Keratinocyte (primary cell): Measurements from ENCODE around the gene AKIP1. TPM values are rescaled to one million over a fixed set of nuclear protein-coding genes. Genes with fewer than 3 reads are reported as not detected.

Source experiments
- DNase-seq: peaks from one replicate; pipeline ENCODE4 v3.0.0-alpha.2; 2011; ENCODE audit warnings: low read depth, missing footprints, low spot score
- FAIRE-seq: peaks from 2 replicates; lab custom pipeline; 2011; peaks lifted over from hg19 to GRCh38; lab: Jason Lieb, UNC
- H2AFZ ChIP-seq: 2 replicates; pipeline ENCODE4 v1.6.0; 2012; ENCODE audit warnings: low read length, control low read depth, inconsistent platforms; ENCODE audit not compliant: control insufficient read depth
- H3K27ac ChIP-seq: 2 replicates; pipeline ENCODE4 v1.5.1; 2011; ENCODE audit warnings: low read length; ENCODE audit not compliant: control insufficient read depth, insufficient read depth
- H3K27me3 ChIP-seq: 3 replicates; pipeline ENCODE4 v1.6.0; 2011; ENCODE audit warnings: low read length; ENCODE audit not compliant: control insufficient read depth, insufficient read depth; ENCODE audit errors: extremely low read depth
- H3K36me3 ChIP-seq, 2 experiments: 2 replicates in 1 of 2; 3 replicates in 1 of 2; pipeline ENCODE4 v1.5.1; 2011; ENCODE audit warnings: low read length in 2 of 2, mild to moderate bottlenecking in 1 of 2; ENCODE audit not compliant: control insufficient read depth in 2 of 2, insufficient read depth in 2 of 2; ENCODE audit errors: extremely low read depth in 1 of 2
- H3K4me1 ChIP-seq: 3 replicates; pipeline ENCODE4 v1.5.1; 2011; ENCODE audit warnings: low read length; ENCODE audit not compliant: control insufficient read depth, insufficient read depth; ENCODE audit errors: extremely low read depth
- H3K4me2 ChIP-seq: 3 replicates; pipeline ENCODE4 v1.6.0; 2011; ENCODE audit warnings: low read depth, low read length; ENCODE audit not compliant: control insufficient read depth, insufficient read depth; ENCODE audit errors: extremely low read depth
- H3K4me3 ChIP-seq, 3 experiments: fragments of 200-600 bp in 1 of 3; sonication (generic) in 1 of 3; 2 replicates in 2 of 3; 3 replicates in 1 of 3; pipeline ENCODE4 v1.5.1; 2011 to 2016; ENCODE audit warnings: low read length in 3 of 3, mild to moderate bottlenecking in 3 of 3, control low read depth in 2 of 3, inconsistent platforms in 1 of 3, low read depth in 1 of 3, mixed read lengths in 1 of 3, mixed run types in 1 of 3, moderate library complexity in 1 of 3; ENCODE audit not compliant: control insufficient read depth in 2 of 3, insufficient read depth in 2 of 3; ENCODE audit errors: extremely low read depth in 1 of 3
- H3K79me2 ChIP-seq: 2 replicates; pipeline ENCODE4 v1.6.0; 2012; ENCODE audit warnings: low read length; ENCODE audit not compliant: control insufficient read depth, insufficient read depth
- H3K9ac ChIP-seq: 3 replicates; pipeline ENCODE4 v1.6.0; 2011; ENCODE audit warnings: low read length; ENCODE audit not compliant: control insufficient read depth, insufficient read depth; ENCODE audit errors: extremely low read depth
- H3K9me1 ChIP-seq: 3 replicates; pipeline ENCODE4 v1.6.0; 2011; ENCODE audit warnings: low read length; ENCODE audit not compliant: control insufficient read depth, insufficient read depth; ENCODE audit errors: extremely low read depth
- H3K9me3 ChIP-seq: 2 replicates; pipeline ENCODE4 v1.5.1; 2012; ENCODE audit warnings: low read depth, low read length; ENCODE audit not compliant: control insufficient read depth
- H4K20me1 ChIP-seq: 3 replicates; pipeline ENCODE4 v1.6.0; 2011; ENCODE audit warnings: low read length; ENCODE audit not compliant: control insufficient read depth, insufficient read depth; ENCODE audit errors: extremely low read depth
- EZH2 ChIP-seq: IDR thresholded peaks from one replicate; pipeline ENCODE4 v1.6.1; 2012; ENCODE audit warnings: inconsistent platforms, mild to moderate bottlenecking, low read length, moderate library complexity
- dilution Hi-C: fragments of 300-500 bp; cut with MboI; formaldehyde crosslinking; loops from one replicate; pipeline ENCODE4 v1.7.0; 2020; ENCODE audit warnings: low sequenced_read_pairs; ENCODE audit not compliant: extremely low pct_ligation_motif_present
- polyA plus RNA-seq, 5 experiments: library from polyadenylated mRNA; depleted of rRNA in 3 of 5; stranded (reverse) in 3 of 5; stranded (forward) in 1 of 5; unstranded in 1 of 5; fragments of >200 nt; gene quantifications; 1 replicate in 1 of 5; 2 replicates in 3 of 5; 3 replicates in 1 of 5; pipeline versions ENCODE4 v1.2.1 to v1.2.3, GENCODE V29; 2011 to 2012; ENCODE audit warnings: missing spikeins in 2 of 5, low read depth in 1 of 5, low replicate concordance in 1 of 5
- TF ChIP-seq, protein P1 (sequence below), 3 experiments: IDR thresholded peaks in 1 of 3; conservative IDR thresholded peaks in 1 of 3; optimal IDR thresholded peaks in 1 of 3; 2 replicates in 2 of 3; 3 replicates in 1 of 3; pipeline versions ENCODE3 to v1.5.1; 2011; ENCODE audit warnings: low read length in 3 of 3, mild to moderate bottlenecking in 3 of 3, moderate library complexity in 2 of 3, control low read depth in 1 of 3, inconsistent platforms in 1 of 3; ENCODE audit not compliant: insufficient read depth in 2 of 3; ENCODE audit errors: extremely low read depth in 1 of 3

Gene AKIP1
- polyA plus RNA-seq, 1 donor (not counting 4 experiments of a cell fraction or from before 2014, with no cell fraction given) = 46.4 TPM

DNA sequence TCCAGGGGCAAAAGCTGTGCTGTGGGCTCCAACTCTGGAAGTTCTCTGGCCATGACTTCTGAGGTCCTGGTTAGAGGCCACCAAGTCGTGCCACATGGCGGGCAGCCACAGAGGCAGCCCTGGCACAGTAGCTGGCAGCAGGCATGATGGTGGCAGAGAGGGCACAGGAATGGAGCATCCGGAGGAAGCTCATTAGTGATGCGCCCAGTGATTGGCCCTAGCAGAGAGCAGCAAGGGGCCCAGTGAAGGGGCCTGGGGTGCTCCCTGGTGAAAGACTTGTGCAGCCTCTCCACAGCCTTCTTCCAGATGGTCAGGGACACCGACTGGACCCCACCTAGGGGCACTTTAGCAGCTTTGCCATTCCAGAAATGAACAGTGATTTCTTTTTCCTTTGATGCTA, 14.7 kb downstream of the AKIP1 start:
- Histone ChIP-seq H4K20me1 (no peaks in the 10 kb centered on the region), H3K9ac (no peak overlapping the region), H3K4me2 (no peak overlapping the region), H3K27me3 (no peaks in the 10 kb centered on the region), H3K9me3 (no peaks in the 10 kb centered on the region), H3K4me3 (no peak overlapping the region), H3K36me3 (peaks cover 4 to 13% of the 10 kb centered on the region in 2 experiments), H3K79me2 (no peaks in the 10 kb centered on the region), H3K27ac (no peak overlapping the region), H2AFZ (no peak overlapping the region), H3K4me1 (peaks cover 10% of the 10 kb centered on the region), H3K9me1 (no peaks in the 10 kb centered on the region)
- no peak for TF ChIP-seq EZH2
- TF ChIP-seq, protein P1, sequence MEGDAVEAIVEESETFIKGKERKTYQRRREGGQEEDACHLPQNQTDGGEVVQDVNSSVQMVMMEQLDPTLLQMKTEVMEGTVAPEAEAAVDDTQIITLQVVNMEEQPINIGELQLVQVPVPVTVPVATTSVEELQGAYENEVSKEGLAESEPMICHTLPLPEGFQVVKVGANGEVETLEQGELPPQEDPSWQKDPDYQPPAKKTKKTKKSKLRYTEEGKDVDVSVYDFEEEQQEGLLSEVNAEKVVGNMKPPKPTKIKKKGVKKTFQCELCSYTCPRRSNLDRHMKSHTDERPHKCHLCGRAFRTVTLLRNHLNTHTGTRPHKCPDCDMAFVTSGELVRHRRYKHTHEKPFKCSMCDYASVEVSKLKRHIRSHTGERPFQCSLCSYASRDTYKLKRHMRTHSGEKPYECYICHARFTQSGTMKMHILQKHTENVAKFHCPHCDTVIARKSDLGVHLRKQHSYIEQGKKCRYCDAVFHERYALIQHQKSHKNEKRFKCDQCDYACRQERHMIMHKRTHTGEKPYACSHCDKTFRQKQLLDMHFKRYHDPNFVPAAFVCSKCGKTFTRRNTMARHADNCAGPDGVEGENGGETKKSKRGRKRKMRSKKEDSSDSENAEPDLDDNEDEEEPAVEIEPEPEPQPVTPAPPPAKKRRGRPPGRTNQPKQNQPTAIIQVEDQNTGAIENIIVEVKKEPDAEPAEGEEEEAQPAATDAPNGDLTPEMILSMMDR (optimal IDR thresholded peaks at IDR 0.05 in 1 of 3, IDR thresholded peaks at IDR 0.05 in 1 of 3, conservative IDR thresholded peaks at IDR 0.05 in 1 of 3; ENCODE audit: extremely low read depth in 1 of 3, insufficient read depth in 2 of 3, low read length in 3 of 3) = no peak
- FAIRE-seq = no peak
- DNase-seq = no peak
- dilution Hi-C loops = no loop called here

DNA sequence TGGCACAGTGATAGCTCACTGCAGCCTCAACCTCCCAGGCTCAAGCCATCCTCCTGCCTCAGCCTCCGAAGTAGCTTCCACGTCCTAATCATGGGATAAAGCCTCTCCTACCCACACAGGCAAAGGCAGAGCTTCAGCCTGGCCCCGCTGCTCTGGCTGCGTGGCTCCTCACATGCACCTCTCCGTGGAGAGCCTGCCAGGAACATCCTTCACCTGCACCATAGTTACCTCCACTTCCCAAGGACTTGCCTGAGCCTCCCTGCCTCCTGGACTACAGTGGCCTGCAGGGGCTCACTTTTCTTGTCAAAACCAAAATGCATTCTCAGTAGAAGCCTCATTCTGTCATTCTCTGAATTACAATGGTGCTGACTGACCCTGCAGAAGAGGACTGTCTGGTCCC, 15.2 kb downstream of the AKIP1 start:
- peaks cover 10% of the 10 kb centered on the region for H3K4me1 ChIP-seq
- TF ChIP-seq, protein P1 (optimal IDR thresholded peaks at IDR 0.05 in 1 of 3, IDR thresholded peaks at IDR 0.05 in 1 of 3, conservative IDR thresholded peaks at IDR 0.05 in 1 of 3; ENCODE audit: extremely low read depth in 1 of 3, insufficient read depth in 2 of 3, low read length in 3 of 3) = no peak
- TF ChIP-seq EZH2 = no peak
- H3K4me2 ChIP-seq = no peak overlapping the region
- H3K27me3 ChIP-seq = no peaks in the 10 kb centered on the region
- H3K27ac ChIP-seq = no peak overlapping the region
- dilution Hi-C loops = no loop called here
- H3K9me3 ChIP-seq = no peaks in the 10 kb centered on the region
- no peak for DNase-seq
- peaks cover 4 to 9% of the 10 kb centered on the region in 2 experiments for H3K36me3 ChIP-seq
- H4K20me1 ChIP-seq = no peaks in the 10 kb centered on the region
- no peak overlapping the region for H3K9ac ChIP-seq
- no peak overlapping the region for H3K4me3 ChIP-seq
- H3K9me1 ChIP-seq = no peaks in the 10 kb centered on the region
- H3K79me2 ChIP-seq = no peaks in the 10 kb centered on the region
- FAIRE-seq = no peak
- H2AFZ ChIP-seq = no peak overlapping the region
